DOHH2 (cell line): ENCODE data around the gene ARHGAP4.

Experiments
- H3F3A ChIP-seq: fragments of 200-600 bp; sonication (generic), shearing (Covaris generic); 2 replicates; pipeline ENCODE4 v1.6.0; 2016; ENCODE audit warnings: antibody characterized with exemption, mild to moderate bottlenecking; ENCODE audit not compliant: control insufficient read depth, insufficient read depth
- H3K27ac ChIP-seq: fragments of 200-600 bp; sonication (generic); 2 replicates; pipeline ENCODE4 v1.5.1; 2014; ENCODE audit warnings: low read depth, mild to moderate bottlenecking, low read length, moderate library complexity
- H3K27me3 ChIP-seq: fragments of 200-600 bp; sonication (generic); 2 replicates; pipeline ENCODE4 v1.6.1; 2014; ENCODE audit warnings: mild to moderate bottlenecking, low read length, mixed read lengths; ENCODE audit not compliant: control insufficient read depth
- H3K36me3 ChIP-seq: fragments of 200-600 bp; sonication (generic); 2 replicates; pipeline ENCODE4 v1.6.1; 2014; ENCODE audit warnings: mild to moderate bottlenecking, low read length, moderate library complexity, mixed read lengths; ENCODE audit not compliant: control insufficient read depth
- H3K4me1 ChIP-seq: fragments of 200-600 bp; sonication (generic); 2 replicates; pipeline ENCODE4 v1.6.1; 2014; ENCODE audit warnings: mild to moderate bottlenecking, low read length, mixed read lengths; ENCODE audit not compliant: control insufficient read depth
- H3K4me2 ChIP-seq: fragments of 200-600 bp; sonication (generic); 2 replicates; pipeline ENCODE4 v1.6.0; 2014; ENCODE audit warnings: mild to moderate bottlenecking, low read length, moderate library complexity
- H3K4me3 ChIP-seq: fragments of 200-600 bp; sonication (generic); 2 replicates; pipeline ENCODE4 v1.5.1; 2014; ENCODE audit warnings: mild to moderate bottlenecking, low read length, mixed read lengths
- H3K79me2 ChIP-seq: fragments of 200-600 bp; sonication (generic); 2 replicates; pipeline ENCODE4 v1.6.1; 2014; ENCODE audit warnings: mild to moderate bottlenecking, low read length, mixed read lengths; ENCODE audit not compliant: control insufficient read depth
- H3K9me2 ChIP-seq: fragments of 200-600 bp; sonication (generic); replicated peaks from 2 replicates; pipeline ENCODE4 v1.6.1; 2014; ENCODE audit warnings: mild to moderate bottlenecking, low read length, mixed read lengths; ENCODE audit not compliant: control insufficient read depth
- H3K9me3 ChIP-seq: fragments of 200-600 bp; sonication (generic); 2 replicates; pipeline ENCODE4 v1.6.1; 2014; ENCODE audit warnings: antibody characterized with exemption, low read length, mixed read lengths; ENCODE audit not compliant: control insufficient read depth, insufficient read depth
- H4K20me1 ChIP-seq: fragments of 200-600 bp; sonication (generic); 2 replicates; pipeline ENCODE4 v1.6.0; 2014; ENCODE audit warnings: low read depth, mild to moderate bottlenecking, antibody characterized with exemption, low read length, moderate library complexity; ENCODE audit not compliant: control insufficient read depth, insufficient read depth
- CTCF ChIP-seq: fragments of 200-600 bp; sonication (generic); IDR thresholded peaks from one replicate; pipeline ENCODE4 v1.5.1; 2014; ENCODE audit warnings: antibody characterized with exemption, mild to moderate bottlenecking, low read depth, low read length; ENCODE audit not compliant: poor library complexity, severe bottlenecking
- EZH2phosphoT487 ChIP-seq: fragments of 200-600 bp; sonication (generic); IDR thresholded peaks from 2 replicates; pipeline ENCODE4 v1.6.1; 2017; ENCODE audit warnings: borderline replicate concordance, mild to moderate bottlenecking, antibody characterized with exemption, low read length, moderate library complexity, mixed read lengths

ARHGAP4 gene

GRCh38 chrX:153871946-153872878 lies 53.9 kb downstream of the ARHGAP4 start:
- no peaks in the 10 kb centered on the region for H3K36me3 ChIP-seq
- no peak overlapping the region for H3K4me2 ChIP-seq
- no peaks in the 10 kb centered on the region for H3K79me2 ChIP-seq
- TF ChIP-seq EZH2phosphoT487 = no peak
- no peak for TF ChIP-seq CTCF
- H3K4me1 ChIP-seq = no peaks in the 10 kb centered on the region
- H3K9me3 ChIP-seq = no peaks in the 10 kb centered on the region
- H3K4me3 ChIP-seq = no peak overlapping the region
- no peaks in the 10 kb centered on the region; the same call in 1 of the 2 replicates for H3K27me3 ChIP-seq
- no peaks in the 10 kb centered on the region for H4K20me1 ChIP-seq
- no peaks in the 10 kb centered on the region for H3K9me2 ChIP-seq
- no peaks in the 10 kb centered on the region for H3F3A ChIP-seq
- no peak overlapping the region for H3K27ac ChIP-seq

DNA sequence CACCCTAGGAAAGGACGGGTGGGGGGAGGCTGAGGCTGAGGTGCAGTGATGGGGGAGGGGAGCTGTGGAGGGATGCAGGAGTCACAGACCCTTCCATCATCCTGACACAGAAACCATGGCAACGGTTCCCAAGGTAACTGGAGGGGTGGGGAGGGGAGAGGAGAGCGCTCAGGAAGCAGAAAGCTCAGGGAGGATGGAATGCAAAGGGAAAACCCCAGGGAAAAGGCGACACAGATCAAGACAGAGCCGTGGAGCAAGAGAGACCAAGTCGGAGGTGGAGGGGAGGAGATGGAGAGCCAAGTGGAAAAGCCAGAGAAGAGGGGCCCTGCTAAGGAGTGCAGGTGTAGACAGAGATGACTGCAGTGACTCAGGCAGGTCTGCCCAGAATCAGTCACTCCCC lies 54.6 kb downstream of the ARHGAP4 start:
- no peaks in the 10 kb centered on the region for H3K4me1 ChIP-seq
- no peaks in the 10 kb centered on the region; the same call in 1 of the 2 replicates for H3K27me3 ChIP-seq
- TF ChIP-seq EZH2phosphoT487 (no peak), CTCF (no peak)
- H3K27ac ChIP-seq = no peak overlapping the region
- H3K4me3 ChIP-seq = no peak overlapping the region
- no peaks in the 10 kb centered on the region for H4K20me1 ChIP-seq
- H3K79me2 ChIP-seq = no peaks in the 10 kb centered on the region
- H3K36me3 ChIP-seq = no peaks in the 10 kb centered on the region
- H3K9me3 ChIP-seq = no peaks in the 10 kb centered on the region
- H3K4me2 ChIP-seq = no peak overlapping the region
- no peaks in the 10 kb centered on the region for H3K9me2 ChIP-seq
- H3F3A ChIP-seq = no peaks in the 10 kb centered on the region

DNA sequence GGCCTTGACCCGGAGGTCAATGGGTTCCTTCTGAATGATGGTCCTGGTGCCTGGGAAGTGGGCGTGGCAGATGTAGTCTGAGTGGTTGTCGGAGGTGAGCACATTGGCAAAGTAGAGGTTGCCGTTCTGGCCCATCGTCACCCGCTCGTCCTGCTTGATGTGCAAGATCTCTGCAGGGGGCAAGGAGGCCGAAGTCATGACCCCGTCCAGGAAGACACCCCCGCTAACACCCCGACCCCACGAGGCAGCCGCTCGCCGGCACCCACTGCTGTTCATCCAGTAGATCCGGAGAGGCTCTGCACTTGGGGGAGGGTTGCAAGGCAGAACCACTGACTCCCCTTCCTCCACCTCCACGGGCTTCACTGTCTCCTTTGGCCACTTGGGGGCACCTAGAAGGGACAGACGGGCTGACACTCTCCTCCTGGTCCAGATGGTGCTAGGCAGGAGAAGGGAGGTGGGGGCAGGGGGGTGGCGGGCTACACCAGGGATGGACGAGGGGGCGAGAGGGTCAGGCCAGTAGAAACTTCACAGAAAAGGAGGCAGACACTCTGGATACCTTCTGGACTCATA lies 55.2 kb downstream of the ARHGAP4 start:
- no peak overlapping the region for H3K4me2 ChIP-seq
- H3K4me1 ChIP-seq = no peaks in the 10 kb centered on the region
- TF ChIP-seq CTCF = no peak
- no peak for TF ChIP-seq EZH2phosphoT487
- H3K27me3 ChIP-seq = no peaks in the 10 kb centered on the region; the same call in 1 of the 2 replicates
- no peaks in the 10 kb centered on the region for H3K79me2 ChIP-seq
- no peaks in the 10 kb centered on the region for H3K9me3 ChIP-seq
- no peaks in the 10 kb centered on the region for H3F3A ChIP-seq
- no peak overlapping the region for H3K27ac ChIP-seq
- no peak overlapping the region for H3K4me3 ChIP-seq
- H3K9me2 ChIP-seq = no peaks in the 10 kb centered on the region
- no peaks in the 10 kb centered on the region for H4K20me1 ChIP-seq
- no peaks in the 10 kb centered on the region for H3K36me3 ChIP-seq
